GM12801 (cell line): ENCODE measurements around the gene PSIP1.

Source experiments
- TF ChIP-seq, protein P1 (sequence below): IDR thresholded peaks from one replicate; pipeline ENCODE4 v1.5.1; 2011; ENCODE audit warnings: control low read depth; ENCODE audit not compliant: insufficient read length; ENCODE audit errors: extremely low read depth

PSIP1 gene

DNA sequence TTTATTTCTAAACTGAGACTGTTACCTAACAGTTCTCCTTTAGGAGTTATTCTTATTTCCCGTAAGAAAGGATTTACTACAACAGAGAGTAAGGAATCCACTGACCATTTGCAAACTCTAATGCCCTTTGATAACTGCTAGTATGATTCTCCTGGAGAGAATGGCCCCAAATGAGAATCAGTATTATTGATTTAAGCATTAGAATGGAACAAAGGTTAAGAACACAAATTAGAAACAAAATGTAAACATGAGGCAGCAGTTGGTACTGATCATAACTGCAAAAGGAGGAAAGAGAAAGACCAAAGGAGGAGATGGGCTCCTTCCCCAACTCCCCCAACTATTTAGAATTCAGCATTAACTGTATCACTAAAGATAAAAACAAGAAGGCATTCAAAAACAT lies 30.7 kb downstream of the PSIP1 start:
- TF ChIP-seq, protein P1, sequence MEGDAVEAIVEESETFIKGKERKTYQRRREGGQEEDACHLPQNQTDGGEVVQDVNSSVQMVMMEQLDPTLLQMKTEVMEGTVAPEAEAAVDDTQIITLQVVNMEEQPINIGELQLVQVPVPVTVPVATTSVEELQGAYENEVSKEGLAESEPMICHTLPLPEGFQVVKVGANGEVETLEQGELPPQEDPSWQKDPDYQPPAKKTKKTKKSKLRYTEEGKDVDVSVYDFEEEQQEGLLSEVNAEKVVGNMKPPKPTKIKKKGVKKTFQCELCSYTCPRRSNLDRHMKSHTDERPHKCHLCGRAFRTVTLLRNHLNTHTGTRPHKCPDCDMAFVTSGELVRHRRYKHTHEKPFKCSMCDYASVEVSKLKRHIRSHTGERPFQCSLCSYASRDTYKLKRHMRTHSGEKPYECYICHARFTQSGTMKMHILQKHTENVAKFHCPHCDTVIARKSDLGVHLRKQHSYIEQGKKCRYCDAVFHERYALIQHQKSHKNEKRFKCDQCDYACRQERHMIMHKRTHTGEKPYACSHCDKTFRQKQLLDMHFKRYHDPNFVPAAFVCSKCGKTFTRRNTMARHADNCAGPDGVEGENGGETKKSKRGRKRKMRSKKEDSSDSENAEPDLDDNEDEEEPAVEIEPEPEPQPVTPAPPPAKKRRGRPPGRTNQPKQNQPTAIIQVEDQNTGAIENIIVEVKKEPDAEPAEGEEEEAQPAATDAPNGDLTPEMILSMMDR = no peak

GRCh38 chr9:15475923-15476536 lies 34.7 kb downstream of the PSIP1 start:
- TF ChIP-seq, protein P1 = no peak

- TF ChIP-seq, protein P1 = no peak
Observed at GRCh38 chr9:15469862-15470261, 40.9 kb downstream of the PSIP1 start.

GRCh38 chr9:15469406-15469805 lies 41.4 kb downstream of the PSIP1 start:
- TF ChIP-seq, protein P1 = no peak

- TF ChIP-seq, protein P1 = no peak
Observed at GRCh38 chr9:15468145-15468544, 42.6 kb downstream of the PSIP1 start.

DNA sequence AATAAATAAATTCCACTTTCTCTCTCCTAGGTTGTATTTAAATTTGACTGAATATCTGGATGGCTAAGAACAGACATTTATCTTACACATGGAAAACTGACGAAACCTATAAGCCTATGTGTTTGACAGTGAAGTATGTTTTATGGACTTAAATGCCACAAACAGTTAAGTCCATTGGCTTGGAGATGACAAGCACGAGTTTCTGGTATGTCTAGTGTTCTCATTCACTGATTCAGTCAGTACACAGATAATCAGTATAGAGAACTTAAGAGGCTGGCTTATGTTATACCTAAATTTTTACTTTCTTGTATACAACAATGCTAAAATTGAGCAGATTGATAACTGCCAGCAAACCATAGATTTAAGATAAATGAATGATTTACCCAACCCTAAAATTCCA lies 49.2 kb downstream of the PSIP1 start:
- TF ChIP-seq, protein P1 = no peak

GRCh38 chr9:15461056-15461455 lies 49.7 kb downstream of the PSIP1 start:
- TF ChIP-seq, protein P1 = no peak
